ENCODE data around the gene RSBN1L. TPM values are rescaled to one million over a fixed set of nuclear protein-coding genes. Genes with fewer than 3 reads are reported as not detected.

RSBN1L gene
- polyA plus RNA-seq, 3 donors = 1.3 to 10.0 (median 2.2) TPM

- Histone ChIP-seq H3K4me3 (replicated peaks in 1 of 3; ENCODE audit: low read depth in 2 of 3, low read length in 3 of 3) (no peak overlapping the region), H4K20me1 (ENCODE audit: insufficient read depth, low read length) (peaks cover 94% of the 10 kb centered on the region), H2AFZ (ENCODE audit: insufficient read depth, low read depth, low read length, poor library complexity, severe bottlenecking) (no peak overlapping the region), H3K36me3 (replicated peaks in 1 of 2; ENCODE audit: control insufficient read depth in 1 of 2, insufficient read depth in 2 of 2, low read length in 2 of 2) (no peaks in the 10 kb centered on the region), H3K4me2 (replicated peaks; ENCODE audit: extremely low read depth, low read length, poor library complexity, severe bottlenecking) (no peak overlapping the region), H3K27ac (ENCODE audit: low read depth in 1 of 2, low read length in 2 of 2) (peak overlapping the region in 1 of 2 donors; percentile 45), H3K4me1 (ENCODE audit: control insufficient read depth in 1 of 2, insufficient read depth in 2 of 2, low read length in 2 of 2) (peaks cover 17 to 21% of the 10 kb centered on the region in 2 donors), H3K9ac (ENCODE audit: insufficient read depth, low read length, poor library complexity, severe bottlenecking) (no peak overlapping the region), H3K27me3 (ENCODE audit: control insufficient read depth in 2 of 2, insufficient read depth in 2 of 2, low read length in 2 of 2) (no peaks in the 10 kb centered on the region), H3K9me3 (replicated peaks in 1 of 2; ENCODE audit: control insufficient read depth in 1 of 2, insufficient read depth in 1 of 2, low read length in 2 of 2) (peaks cover 0 to 5% of the 10 kb centered on the region in 2 donors), H3K79me2 (ENCODE audit: insufficient read depth, low read length) (peaks cover 100% of the 10 kb centered on the region)
- Mint-ChIP-seq H3K36me3 (peaks cover 1 to 15% of the 10 kb centered on the region in 2 donors), H3K4me3 (no peak overlapping the region), H3K27ac (peak overlapping the region in 1 of 7 donors; percentile 41), H3K27me3 (ENCODE audit: low read depth in 3 of 3) (no peaks in the 10 kb centered on the region), H3K4me1 (peaks cover 30% of the 10 kb centered on the region), H3K9me3 (peaks cover 0 to 7% (median 2%) of the 10 kb centered on the region in 7 donors)
- no CpG with 5 or more reads among the region's 3 CpGs for WGBS (ENCODE audit: insufficient coverage)
- DNase-seq = no peak
- TF ChIP-seq, protein P1, sequence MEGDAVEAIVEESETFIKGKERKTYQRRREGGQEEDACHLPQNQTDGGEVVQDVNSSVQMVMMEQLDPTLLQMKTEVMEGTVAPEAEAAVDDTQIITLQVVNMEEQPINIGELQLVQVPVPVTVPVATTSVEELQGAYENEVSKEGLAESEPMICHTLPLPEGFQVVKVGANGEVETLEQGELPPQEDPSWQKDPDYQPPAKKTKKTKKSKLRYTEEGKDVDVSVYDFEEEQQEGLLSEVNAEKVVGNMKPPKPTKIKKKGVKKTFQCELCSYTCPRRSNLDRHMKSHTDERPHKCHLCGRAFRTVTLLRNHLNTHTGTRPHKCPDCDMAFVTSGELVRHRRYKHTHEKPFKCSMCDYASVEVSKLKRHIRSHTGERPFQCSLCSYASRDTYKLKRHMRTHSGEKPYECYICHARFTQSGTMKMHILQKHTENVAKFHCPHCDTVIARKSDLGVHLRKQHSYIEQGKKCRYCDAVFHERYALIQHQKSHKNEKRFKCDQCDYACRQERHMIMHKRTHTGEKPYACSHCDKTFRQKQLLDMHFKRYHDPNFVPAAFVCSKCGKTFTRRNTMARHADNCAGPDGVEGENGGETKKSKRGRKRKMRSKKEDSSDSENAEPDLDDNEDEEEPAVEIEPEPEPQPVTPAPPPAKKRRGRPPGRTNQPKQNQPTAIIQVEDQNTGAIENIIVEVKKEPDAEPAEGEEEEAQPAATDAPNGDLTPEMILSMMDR (IDR thresholded peaks at IDR 0.05) = no peak
- intact Hi-C loops (cut with micrococcal nuclease) = no loop called here
Observed at GRCh38 chr7:77729574-77730348, 33.5 kb downstream of the RSBN1L start.

DNA sequence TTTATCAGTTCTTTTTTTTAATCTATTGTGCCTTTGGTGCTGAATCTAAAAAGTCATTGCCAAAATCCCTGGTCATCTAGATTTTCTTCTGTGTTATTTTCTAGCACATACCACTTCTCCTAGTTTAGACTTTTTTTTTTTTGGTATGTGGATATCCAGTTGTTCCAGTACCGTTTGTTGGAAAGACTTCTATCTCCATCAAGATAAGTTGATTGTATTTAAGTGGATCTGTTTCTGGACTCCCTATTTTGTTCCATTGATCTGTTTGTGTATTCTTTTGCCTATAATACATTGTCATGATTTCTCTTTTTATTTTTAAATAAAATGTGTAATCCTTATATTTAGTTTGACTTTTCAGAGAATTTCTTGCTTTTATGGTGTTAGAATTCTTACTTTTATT, 35.5 kb downstream of the RSBN1L start:
- H3K9me3 Mint-ChIP-seq = peaks cover 0 to 1% (median 0%) of the 10 kb centered on the region in 7 donors
- H3K4me1 ChIP-seq (ENCODE audit: control insufficient read depth in 1 of 2, insufficient read depth in 2 of 2, low read length in 2 of 2) = peaks cover 11 to 16% of the 10 kb centered on the region in 2 donors

More for the DNA sequence above, 35.5 kb downstream of the RSBN1L start:
- no peak for DNase-seq
- TF ChIP-seq, protein P1 (IDR thresholded peaks at IDR 0.05) = no peak
- no peak overlapping the region for H3K9ac ChIP-seq (ENCODE audit: insufficient read depth, low read length, poor library complexity, severe bottlenecking)
- H3K9me3 ChIP-seq (replicated peaks in 1 of 2; ENCODE audit: control insufficient read depth in 1 of 2, insufficient read depth in 1 of 2, low read length in 2 of 2) = peaks cover 0 to under 1% of the 10 kb centered on the region in 2 donors
- no peak overlapping the region for H3K27ac ChIP-seq (ENCODE audit: low read depth in 1 of 2, low read length in 2 of 2)
- Mint-ChIP-seq H3K4me3 (no peak overlapping the region), H3K27me3 (ENCODE audit: low read depth in 3 of 3) (no peaks in the 10 kb centered on the region), H3K4me1 (peaks cover 26% of the 10 kb centered on the region), H3K36me3 (peaks cover 4 to 18% of the 10 kb centered on the region in 2 donors), H3K27ac (peak overlapping the region in 2 of 7 donors; percentile 65 to 66)
- no peaks in the 10 kb centered on the region for H3K27me3 ChIP-seq (ENCODE audit: control insufficient read depth in 2 of 2, insufficient read depth in 2 of 2, low read length in 2 of 2)
- no peak overlapping the region for H3K4me3 ChIP-seq (replicated peaks in 1 of 3; ENCODE audit: low read depth in 2 of 3, low read length in 3 of 3)
- no CpG with 5 or more reads among the region's 1 CpG for WGBS (ENCODE audit: insufficient coverage)
- H3K79me2 ChIP-seq (ENCODE audit: insufficient read depth, low read length) = peaks cover 98% of the 10 kb centered on the region
- intact Hi-C loops (cut with micrococcal nuclease) = loop anchor here in 1 of 2 donors (2.0 kb wide), 1 partner anchor 35 kb away; the partner anchor contains the start of gene RSBN1L
- H3K36me3 ChIP-seq (replicated peaks in 1 of 2; ENCODE audit: control insufficient read depth in 1 of 2, insufficient read depth in 2 of 2, low read length in 2 of 2) = peaks cover 0 to 7% of the 10 kb centered on the region in 2 donors
- no peak overlapping the region for H2AFZ ChIP-seq (ENCODE audit: insufficient read depth, low read depth, low read length, poor library complexity, severe bottlenecking)
- H4K20me1 ChIP-seq (ENCODE audit: insufficient read depth, low read length) = peaks cover 95% of the 10 kb centered on the region
- H3K4me2 ChIP-seq (replicated peaks; ENCODE audit: extremely low read depth, low read length, poor library complexity, severe bottlenecking) = no peak overlapping the region

Measured in CD14-positive monocyte (primary cell).